AG10803 (cell line): Measurements from ENCODE around the gene CROCC2.

Experiments used
- DNase-seq: peaks from one replicate; pipeline ENCODE4 v3.0.0; 2010; ENCODE audit warnings: low read depth
- H3K4me3 ChIP-seq: 2 replicates; pipeline ENCODE4 v1.5.1; 2011; ENCODE audit warnings: mild to moderate bottlenecking, low read length, control low read depth
- TF ChIP-seq, protein P1 (sequence below): conservative IDR thresholded peaks from 2 replicates; pipeline ENCODE4 v1.5.1; 2011; ENCODE audit warnings: mild to moderate bottlenecking, low read length, control low read depth, inconsistent platforms

The CROCC2 gene

DNA sequence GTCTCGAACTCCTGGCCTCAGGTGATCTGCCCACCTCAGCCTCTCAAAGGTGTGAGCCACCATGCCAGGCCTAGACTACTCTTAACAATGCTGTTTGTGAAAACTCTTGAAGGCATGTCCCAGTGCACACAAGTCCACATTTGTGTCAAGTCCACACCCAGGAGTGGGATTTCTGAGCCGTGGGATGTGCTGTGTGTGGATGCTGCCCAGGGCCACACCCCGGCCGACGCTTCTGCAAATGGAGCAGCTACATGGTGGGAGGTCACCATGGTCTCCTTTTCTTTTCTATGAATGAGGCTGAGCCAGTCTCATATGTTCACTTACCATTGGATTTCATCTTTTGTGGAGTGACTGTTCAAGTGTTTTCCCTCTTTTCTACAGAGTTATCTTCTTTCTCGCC lies 108.1 kb downstream of the CROCC2 start:
- DNase-seq: no peak
- TF ChIP-seq, protein P1, sequence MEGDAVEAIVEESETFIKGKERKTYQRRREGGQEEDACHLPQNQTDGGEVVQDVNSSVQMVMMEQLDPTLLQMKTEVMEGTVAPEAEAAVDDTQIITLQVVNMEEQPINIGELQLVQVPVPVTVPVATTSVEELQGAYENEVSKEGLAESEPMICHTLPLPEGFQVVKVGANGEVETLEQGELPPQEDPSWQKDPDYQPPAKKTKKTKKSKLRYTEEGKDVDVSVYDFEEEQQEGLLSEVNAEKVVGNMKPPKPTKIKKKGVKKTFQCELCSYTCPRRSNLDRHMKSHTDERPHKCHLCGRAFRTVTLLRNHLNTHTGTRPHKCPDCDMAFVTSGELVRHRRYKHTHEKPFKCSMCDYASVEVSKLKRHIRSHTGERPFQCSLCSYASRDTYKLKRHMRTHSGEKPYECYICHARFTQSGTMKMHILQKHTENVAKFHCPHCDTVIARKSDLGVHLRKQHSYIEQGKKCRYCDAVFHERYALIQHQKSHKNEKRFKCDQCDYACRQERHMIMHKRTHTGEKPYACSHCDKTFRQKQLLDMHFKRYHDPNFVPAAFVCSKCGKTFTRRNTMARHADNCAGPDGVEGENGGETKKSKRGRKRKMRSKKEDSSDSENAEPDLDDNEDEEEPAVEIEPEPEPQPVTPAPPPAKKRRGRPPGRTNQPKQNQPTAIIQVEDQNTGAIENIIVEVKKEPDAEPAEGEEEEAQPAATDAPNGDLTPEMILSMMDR: no peak
- H3K4me3 ChIP-seq: no peak overlapping the region

DNA sequence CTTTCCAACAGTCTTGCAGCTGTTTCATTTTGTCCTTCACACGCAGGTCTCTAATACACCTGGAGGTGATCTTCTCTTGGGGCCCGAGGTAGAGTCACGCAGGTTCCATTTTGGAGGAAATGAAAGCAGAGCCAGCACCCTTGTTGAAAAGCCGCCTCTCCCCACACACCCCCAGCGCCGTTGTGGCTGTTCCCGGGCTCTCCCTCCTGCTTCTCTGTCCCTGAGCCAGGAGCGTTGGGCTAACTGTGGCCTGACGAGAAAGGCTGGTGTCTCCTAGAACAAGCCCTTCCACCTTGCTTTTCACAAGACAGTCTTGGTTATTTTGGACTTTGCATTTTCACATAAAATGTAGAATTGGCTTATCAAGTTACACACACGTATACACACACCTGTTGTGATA lies 108.6 kb downstream of the CROCC2 start:
- H3K4me3 ChIP-seq: no peak overlapping the region
- TF ChIP-seq, protein P1: no peak
- no peak for DNase-seq

DNA sequence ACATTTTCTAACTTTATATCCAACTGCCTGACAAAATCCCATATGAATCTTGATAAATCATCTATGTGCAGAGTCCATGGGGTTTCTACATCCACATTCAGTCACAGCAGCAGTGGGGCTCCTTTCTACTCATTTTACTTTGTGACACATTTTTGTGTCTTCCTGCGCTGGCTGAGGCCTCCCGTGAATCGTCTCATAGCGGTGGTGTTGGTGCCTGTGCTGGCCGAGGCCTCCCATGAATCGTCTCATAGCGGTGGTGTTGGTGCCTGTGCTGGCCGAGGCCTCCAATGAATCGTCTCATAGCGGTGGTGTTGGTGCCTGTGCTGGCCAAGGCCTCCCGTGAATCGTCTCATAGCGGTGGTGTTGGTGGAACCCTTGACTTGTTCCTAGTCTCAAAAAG lies 109.3 kb downstream of the CROCC2 start:
- no peak overlapping the region for H3K4me3 ChIP-seq
- TF ChIP-seq, protein P1: no peak
- no peak for DNase-seq

DNA sequence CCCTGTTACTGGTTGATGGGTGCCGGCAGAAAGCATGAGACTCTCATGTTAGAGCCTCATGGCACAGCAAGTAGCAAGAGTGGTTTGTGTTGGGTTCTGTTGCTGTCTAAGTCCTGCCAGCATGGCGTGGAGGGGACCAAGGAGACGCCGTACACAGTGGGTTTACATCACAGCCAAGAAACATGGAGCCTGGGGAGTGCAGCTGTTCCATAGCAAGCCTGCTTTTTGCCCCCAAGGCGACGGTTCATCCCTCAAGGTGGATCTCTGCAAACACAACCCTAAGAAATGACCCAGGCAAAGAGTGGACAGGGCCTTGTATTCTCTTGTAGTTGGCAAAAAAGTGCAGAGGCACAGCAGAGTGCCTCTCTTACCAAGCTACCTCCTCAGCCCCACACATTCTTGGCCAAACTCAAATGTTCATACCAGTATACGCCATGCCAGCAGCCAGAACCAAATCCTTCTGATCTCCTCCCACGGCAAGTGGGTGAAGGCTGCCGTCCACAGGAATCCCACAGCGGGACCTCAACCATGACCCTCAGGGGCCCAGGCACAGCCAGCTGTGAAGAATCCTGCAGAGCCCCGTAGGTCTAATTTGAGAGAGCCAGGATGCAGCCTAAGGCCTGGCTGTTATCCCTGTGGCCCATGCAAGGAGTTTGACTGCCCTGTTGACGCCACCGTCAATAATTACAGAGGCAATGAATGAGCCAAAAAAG lies 111.2 kb downstream of the CROCC2 start:
- TF ChIP-seq, protein P1: no peak
- H3K4me3 ChIP-seq: no peak overlapping the region
- DNase-seq: no peak

DNA sequence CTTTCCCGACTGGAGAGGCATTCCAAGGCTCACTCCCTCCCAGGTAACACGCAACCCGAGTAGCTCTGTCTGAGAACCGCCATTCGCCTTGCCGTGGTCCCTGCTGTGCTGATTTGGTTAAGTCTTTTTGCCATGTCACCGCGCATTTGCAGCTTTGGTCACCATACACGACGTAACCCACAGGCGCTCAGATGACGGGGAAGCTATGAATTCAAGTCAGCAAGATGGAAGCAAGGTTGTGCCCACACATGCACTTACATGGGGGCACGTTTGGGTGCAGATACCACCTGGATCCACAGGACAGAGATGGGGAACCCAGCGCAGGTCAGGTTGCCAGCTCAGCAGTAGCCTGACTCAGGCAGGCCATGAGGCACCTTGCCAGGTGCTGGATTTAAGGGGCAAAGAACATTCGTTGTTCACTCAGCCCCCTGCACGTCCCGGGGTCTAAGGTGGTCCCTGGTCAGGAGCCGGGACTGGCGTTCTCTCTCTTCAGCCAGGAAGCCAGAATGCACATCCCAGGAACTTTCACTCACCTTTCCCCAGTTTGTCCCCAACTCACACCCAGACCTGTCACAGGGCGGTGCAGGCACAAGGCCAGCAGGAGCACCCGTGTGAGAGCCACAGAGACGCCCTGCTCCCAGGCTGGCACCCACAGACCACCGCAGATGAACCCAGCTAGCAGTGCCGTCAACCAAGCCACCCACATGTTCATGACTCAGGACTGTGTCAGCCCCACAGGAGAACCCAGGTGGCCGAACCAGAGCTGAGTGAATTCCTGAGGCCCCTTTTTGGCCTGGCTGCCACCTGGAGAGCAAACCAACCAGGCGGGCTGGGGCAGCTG lies 112.1 kb downstream of the CROCC2 start:
- TF ChIP-seq, protein P1: no peak
- no peak for DNase-seq
- H3K4me3 ChIP-seq: no peak overlapping the region

DNA sequence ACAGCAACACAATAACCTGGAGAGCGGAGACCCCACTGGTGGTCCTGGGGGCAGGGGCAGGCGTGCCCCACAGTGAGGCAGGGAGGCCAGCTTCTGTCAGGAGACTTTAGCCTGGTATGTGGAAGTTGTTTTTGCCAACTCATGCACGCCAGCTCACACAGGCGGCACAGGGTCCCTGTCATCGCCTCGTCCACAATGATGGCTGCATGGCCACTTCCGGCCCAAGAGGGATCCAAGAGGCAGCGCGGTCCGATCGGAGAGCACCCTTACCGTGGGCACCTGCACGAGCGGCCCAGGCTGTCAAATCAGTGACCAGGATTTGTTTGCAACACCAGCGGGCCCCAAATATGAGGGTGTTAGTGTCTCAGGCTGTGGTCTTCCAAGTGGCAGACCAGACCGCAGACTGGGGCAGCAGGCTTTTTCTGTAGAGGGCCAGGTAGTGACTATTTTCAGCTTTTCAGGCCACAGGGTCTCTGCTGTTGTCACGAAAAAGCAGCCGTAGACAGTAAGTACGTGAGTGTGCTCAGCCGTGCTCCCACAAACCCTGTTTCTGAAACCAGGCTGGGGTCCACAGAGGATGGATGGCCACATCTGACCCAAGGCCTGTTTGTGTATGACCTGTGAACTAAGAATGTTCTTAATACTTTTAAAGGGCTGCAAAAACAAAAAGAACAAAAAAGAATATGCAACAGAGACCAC lies 113.5 kb downstream of the CROCC2 start:
- no peak for DNase-seq
- H3K4me3 ChIP-seq: no peak overlapping the region
- TF ChIP-seq, protein P1: no peak

DNA sequence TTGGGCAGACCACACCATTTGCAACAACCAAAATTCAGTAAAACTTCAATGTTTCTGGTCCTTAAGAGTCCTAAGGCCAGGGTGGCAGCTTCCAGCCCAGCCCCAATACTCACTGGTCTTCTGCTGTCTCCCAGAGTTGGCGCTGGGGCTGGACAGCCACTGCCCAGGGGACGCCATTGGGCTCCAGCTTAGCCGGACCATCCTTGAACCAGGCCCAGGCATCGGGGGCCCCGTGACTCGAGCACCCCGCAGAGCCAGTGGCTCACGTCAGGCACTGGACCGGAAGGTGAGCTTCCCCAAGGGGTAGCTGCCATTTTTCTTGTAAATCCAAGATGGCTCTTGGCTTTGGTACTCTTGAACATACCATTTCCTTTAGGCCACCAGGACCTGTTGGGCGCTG lies 114.1 kb downstream of the CROCC2 start:
- TF ChIP-seq, protein P1: no peak
- DNase-seq: no peak
- no peak overlapping the region for H3K4me3 ChIP-seq
